GM18519 (cell line): ENCODE measurements around the gene MCTP2.

Source experiments
- ATAC-seq: cut with Tn5 transposase; IDR thresholded peaks from one replicate; pipeline ENCODE4 v1.9.1; 2021; ENCODE audit warnings: mild to moderate bottlenecking, moderate library complexity; ENCODE audit not compliant: unreplicated experiment, low FRiP score

The MCTP2 gene

DNA sequence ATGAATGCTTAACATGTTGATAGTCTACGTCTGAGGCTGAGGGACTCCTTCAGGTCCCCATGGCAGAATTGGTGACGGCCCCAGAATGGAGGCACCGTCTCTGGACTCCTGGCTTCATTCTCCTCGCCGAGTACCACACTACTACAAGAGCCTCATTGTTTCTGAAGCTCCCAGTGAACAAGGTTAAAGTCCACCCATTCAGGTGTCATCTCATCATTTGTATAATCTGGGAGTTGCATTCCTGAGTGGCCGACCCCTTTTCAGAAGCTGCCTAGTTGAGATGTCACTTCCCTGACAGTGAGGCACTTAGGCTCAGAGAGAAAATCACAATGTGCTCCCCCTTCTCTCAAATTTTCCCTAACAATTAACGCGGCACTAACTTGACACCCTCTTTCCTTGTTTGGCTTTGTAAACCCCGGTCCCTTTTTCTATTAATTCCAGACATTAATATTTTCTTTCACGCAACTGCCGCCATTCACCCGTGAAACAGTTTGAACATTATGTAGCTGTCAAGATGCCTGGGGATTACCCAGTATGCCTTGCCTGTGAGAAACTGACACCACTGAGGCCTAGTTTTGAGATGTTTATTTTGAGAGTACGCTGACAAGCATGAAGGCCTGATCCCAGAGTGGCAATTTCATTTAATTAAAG lies 105.6 kb downstream of the MCTP2 start:
- ATAC-seq: no peak

DNA sequence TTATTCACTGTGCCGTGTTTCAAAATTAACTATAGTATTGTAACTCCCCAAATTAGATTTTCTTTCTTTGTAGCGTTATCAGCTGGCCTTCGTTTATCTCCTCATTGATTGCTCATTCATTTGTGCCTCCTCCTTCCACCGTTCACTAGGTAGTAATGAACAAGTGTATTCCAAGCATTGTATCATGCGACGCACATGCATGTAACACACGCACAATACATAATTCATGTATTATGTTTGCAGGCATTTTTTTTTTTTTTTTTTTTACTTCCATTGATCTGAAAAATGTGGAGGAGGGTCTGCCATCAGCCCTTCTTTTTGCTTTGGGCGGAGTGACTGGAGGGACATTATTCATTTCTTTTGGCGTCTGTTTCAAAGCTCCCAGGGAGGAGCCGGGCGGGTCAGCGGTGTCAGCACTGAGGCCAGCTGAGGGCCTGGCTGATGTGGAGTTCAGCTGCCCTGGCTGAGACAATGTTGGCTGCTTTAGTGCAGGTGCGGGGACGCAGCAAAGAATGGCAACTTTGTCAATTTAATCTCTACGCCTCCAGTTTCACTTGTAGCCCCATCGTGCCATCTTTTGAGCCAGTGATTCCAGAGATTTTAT lies 107.0 kb downstream of the MCTP2 start:
- no peak for ATAC-seq

DNA sequence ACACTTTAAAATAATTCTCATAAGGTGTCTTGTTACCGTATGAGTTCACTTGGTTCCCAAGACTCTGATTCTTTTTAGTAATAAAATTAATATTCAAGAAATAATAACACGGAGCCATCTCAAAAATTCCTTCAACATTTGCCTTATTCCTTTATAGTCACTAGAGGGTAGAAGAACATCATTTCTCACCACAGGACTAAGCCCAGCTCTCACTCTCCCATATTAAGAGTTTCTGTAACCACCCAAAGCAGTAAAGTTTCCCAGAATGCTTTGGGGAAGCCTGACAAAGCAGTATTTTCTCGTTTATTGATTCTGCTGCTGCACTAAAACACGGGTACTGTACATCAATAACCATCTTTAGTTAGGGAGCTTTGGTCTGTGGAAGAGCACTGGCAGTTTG lies 114.9 kb downstream of the MCTP2 start:
- ATAC-seq: no peak

DNA sequence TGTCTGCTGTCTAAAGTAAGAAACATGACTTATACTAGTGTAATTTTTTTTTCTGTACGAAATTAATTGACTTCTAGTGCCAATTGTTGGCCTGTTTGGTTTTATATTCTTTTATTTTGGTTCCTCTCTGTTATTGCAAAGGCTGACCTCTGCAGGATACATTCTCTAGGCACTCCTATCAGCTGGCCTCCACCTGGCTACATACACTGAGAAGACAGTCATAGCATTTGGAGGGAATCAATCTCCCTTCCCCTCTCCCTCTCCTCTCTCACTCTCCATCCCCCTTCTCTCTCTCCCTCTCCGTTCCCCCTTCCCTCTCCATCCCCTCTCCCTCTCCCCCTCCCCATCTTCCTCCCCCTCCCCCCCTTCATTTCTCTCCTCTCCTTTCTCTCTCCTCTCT lies 116.7 kb downstream of the MCTP2 start:
- no peak for ATAC-seq

DNA sequence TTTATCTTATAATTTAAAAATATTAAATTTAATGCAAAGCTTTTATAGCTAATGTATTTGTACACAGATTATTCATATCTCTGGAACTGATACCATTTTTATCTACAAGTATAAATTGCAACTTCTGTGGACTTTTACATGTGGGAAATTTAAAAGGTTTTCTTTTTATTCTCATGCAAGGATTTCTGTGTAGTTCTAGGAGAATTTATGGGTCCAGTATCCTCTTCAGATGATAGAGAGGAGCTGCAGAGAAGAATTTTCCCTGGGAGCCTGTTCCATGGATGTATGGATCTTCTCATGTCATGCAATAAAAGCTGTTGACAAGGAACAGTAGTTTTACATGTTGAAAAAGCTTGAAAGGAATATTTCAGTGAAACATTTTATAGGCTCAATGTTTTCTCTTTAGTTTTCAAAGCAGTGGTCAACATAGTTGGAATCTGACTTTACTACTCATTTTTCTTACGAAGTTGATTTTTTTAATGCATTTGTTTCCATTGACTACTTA lies 119.7 kb downstream of the MCTP2 start:
- no peak for ATAC-seq

DNA sequence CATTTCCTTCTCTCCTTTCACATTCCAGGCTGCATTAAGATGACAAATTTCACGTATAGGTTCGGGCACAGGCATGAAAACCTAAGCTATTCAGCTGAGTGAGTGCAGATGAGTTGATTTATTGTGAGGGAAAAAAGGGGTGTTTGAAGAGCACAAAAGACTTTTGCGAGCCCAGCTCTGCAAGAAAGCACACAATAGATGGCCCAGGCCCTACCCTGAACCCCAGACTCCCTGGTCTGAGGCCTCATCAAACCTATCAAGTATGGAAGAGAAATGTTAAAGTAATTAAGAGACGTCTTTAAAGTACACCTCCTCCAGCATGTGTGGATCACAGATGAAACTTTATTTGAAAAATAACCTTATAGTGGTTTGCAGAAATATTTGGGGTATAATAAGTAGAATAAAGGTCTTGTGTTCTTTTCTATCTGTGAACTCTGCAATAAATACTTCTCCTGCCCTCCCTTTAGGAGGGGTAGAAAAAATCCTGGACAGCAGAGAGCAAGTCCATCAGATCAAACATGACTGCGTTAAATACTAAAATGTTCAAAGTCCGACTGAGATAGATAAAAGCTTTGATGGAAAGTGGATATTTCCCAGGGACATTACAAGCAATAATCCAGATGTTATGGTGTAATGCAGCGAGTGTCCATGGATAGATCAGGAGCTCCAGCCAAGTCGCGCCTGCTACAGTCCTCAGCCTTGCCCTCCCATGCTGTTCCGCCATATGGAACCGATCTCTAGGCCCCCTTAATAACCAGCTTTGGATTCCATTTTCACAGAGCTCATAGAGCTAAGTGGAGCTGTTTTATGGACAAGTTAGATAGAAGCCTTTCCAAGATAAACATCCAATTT lies 121.5 kb downstream of the MCTP2 start:
- no peak for ATAC-seq

DNA sequence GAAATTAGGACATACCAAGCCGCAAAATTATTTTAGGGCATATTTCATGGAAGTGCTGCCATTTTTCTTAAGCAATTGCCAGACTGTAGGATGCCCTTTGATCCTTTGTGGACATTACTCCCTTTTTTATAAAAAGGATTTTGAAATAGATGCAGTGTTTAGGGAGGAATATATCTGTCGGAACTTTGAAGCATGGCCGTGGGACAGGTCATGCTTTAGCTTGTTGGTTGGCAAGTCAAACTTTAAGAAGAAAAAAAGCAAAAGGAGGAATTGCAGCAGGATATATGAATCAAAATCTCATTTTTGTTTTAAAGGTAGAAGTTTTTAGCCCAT lies 122.1 kb downstream of the MCTP2 start:
- no peak for ATAC-seq

DNA sequence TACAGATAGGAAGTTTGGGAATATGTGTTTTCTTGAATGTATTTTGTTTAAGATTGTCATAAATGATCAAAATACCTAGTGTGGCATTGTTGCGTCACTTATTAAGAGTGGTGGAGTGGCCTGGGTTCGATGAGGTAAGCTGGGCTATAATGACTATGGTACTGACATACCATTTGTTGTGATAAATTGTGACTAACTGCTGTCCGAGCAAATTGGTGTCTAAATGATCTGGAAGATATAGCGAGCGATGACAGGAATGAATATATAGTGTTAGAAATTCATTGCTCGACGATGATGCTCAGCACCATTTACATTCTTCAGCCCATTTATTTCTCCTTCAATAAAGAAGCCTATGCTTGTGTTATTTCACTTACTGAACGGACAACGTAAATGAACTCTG lies 123.3 kb downstream of the MCTP2 start:
- no peak for ATAC-seq

DNA sequence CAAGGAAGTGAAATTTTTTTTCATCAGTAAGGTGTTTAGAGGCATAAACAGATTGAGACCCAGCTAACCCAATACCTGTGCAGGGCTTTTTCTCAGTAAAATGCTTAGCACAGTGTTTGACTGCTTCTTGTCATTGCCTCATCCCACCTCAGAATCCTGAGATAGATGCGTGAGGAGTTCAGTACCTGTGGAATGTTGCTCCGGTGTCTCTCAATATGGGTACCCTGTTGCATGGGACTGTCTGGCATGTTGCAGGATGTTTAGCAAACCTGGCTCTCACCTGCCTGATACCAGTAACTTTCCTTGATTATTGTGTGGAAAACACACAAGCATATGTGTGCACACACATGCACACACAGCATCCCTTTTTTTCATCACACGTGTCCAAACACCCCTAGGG lies 128.4 kb downstream of the MCTP2 start:
- no peak for ATAC-seq

DNA sequence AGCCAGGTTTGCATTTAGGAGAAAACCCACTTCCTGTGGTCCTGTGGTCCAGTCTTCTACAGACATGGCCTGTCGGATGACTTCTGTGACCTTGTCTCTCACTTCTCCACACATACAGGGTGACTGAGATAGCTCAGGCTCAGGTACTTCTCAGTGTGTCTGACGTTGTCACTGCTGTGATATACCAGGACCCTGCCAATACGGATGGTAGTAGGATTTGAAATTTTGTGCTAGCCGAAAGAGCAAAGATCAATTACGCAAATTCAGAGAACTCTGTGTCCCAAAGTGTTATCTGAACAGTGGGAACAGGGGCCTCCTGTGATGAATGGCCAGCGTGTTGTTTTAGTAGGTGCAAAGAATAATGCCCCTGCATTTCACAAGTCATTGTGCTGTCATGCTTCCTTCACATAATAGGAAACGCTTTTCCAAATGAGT lies 128.9 kb downstream of the MCTP2 start:
- no peak for ATAC-seq

DNA sequence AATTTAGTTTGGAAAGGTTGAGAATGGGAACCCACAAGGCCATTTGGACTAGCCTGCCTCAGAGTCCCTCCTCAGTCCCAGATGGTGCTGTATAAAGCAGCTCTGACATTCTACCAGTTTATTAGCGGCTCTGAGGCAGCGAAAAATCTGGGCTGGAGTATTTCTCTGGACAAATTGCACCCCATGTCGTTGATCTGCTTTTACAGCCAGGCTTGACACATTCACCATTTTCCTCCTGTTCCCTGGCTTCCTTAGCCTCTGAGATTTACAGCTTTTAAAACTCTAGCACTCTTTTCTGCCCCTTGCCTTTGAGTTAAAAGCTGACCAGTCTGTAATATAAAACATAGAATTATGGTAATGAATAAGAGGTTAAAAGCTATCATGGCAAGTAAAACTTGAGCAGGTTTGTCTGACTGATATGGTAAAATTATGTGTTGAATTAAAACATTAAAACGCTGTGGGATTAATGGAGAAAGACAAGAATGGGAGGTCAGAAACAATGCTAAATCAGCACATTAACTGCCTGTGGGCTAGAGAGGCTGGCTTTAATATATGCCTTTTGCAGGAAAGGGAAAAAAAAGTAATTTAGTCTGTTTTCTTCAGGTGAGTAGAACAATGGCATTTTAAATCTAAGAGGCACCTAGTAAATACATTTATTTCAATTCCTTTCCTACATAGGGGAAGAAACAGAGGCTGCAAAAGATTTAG lies 131.2 kb downstream of the MCTP2 start:
- ATAC-seq: no peak

DNA sequence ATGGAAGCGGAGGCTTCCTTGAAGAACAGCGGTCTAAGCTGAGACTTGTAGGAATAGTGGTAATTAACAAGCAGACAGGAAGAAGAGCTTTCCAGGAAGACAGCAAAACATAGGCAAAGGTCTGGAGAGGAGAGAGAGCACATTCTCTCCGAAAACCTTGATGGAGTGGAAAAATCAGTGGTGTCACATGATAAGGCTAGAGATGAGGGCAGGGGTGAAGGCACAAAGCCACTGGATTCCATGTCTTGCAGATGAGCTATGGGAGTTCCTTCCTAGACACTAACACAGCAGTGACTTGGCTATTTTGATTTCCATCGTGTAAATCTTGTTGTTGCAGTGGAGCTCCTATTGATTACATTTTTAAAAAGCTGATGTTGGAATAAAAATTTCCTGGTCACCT lies 132.0 kb downstream of the MCTP2 start:
- no peak for ATAC-seq

DNA sequence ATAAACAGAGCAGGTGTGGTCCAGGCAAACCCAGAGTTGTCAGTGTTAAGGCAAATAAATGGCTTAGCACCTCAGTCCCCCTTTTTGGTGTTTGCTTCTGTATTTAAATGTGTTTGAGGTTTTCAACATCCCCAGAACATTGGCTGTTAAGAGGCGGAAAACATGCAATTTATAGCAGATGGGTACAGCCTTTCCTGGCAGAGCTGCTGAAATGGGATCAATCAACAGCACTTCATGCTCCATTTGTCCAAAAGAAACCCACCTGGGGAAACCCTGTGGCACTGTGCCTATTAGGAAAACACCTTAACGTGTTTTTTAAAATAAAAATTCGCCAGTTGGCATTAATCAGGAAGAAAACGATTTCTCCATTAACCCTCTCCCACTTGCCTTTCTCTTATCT lies 135.4 kb downstream of the MCTP2 start:
- no peak for ATAC-seq

DNA sequence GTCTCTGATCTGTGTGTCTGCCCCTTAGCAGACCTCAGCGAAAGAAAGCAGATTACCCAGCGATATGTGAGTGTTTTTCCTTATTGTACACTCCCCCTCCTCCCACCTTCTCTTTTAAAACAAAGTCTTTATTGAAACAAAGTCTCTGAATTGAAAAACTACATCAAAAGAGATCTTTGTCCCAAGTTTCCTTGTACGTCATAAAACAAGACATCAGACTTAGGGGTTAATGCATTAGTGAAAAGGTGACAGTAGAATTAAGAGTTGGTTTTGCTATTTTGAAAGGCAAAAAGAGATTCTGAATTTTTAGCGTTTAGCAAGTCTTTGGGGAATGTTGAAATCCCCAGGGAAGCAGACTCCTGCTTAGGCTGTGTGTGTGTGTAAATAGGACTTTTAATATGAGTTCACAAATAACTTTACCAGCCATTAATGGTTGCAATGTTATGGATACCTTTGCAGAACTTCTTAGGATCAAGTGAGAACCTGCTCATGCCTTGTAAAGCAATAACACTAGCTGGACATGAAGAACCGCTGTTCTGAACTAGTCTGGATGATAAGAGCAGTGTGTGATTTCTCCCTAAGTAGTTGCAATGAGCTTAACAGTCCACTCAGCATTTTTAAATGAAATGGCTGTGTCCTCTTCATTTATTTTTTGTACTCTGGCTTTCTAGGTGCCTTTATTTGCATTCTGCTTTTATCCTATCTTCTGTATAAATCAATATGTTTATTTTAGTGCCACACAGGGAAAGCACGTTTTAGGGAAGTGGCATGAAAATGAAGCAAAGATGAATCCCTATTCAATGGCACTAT lies 136.6 kb downstream of the MCTP2 start:
- ATAC-seq: no peak

DNA sequence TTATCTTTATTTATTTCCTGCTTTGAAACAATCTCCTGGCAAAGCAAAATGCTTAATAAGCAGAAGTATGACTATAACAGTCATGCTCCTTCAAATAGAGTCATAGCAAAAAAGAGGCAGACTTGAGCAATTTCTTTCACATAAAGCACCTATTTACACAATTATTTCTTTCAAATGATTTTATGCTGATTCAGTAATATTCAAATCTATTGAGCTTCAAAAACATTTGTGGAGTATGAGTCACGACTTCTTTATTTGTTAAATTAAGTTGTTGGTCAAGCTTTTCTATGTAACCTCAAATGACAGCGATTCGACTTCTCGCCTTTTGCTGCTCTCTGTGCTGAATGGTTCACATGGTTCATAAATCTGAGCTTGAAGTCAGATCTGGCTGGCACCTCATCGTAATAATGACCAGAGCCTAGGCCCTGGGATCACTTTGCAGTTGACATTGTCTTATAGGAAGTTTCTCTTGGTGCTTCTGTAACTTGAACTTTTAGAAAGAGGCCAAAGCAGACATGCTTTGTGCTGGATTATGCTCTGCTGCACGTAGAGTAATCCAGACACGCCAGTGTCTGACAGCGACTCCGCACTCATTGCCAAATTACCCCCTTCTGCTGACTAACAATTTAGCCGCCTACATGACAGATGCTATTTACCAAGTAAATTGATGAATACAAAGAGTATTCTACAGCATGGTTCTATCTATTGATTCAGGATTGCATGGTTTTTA lies 139.0 kb downstream of the MCTP2 start:
- no peak for ATAC-seq

DNA sequence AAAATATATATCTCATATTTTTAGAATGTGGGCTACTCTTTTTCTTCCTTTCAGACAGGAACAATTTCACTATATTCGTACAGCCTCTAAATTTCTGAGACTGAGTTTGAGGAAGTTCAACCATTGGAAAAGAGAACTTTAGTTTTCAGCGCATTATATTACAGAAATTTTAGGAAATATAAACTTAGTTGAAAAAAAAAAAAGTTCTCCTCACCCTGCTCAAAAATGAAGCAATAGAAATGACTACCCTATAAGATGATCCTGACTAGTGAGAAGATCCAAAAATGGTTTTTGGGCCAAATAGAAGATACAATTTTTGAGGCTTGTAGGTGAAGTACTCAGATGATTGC lies 139.6 kb downstream of the MCTP2 start:
- ATAC-seq: no peak

DNA sequence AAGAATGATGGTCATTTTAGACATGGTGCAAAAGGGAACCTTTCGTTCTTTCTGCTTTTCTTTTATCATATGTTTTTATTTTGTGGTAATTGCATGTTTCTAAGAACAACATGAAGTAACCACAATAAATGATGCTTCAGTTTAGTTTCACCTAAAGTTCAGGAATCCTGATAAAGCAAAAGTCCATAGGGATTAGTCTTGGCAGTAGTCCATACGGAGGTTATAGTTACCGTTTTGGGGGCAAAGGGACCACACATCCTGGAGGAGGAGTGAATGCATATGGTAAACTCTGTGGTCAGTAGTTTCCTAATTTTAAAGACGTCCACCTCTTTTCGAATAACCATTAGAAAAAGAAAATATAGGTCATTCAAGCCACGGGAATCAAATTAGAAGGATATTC lies 141.5 kb downstream of the MCTP2 start:
- no peak for ATAC-seq

DNA sequence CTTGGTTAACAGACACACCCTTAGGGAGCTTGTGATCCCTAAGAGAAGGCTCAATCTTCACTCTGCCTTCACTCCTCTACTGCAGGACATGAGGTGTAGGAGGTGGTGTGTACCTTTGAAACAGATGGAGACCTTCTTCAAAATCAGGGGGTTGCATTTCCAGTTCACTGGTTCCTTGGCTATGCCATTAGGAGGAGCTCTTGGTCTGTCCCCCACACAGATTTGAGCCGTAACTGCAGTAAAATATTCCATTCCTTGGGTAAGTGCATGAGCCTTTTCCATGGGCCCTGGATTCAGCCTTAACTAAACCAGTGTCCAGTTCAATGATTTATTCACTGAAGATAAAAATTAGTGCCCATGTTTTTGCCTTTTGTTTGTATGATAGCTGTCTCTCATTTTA lies 144.6 kb downstream of the MCTP2 start:
- ATAC-seq: no peak

DNA sequence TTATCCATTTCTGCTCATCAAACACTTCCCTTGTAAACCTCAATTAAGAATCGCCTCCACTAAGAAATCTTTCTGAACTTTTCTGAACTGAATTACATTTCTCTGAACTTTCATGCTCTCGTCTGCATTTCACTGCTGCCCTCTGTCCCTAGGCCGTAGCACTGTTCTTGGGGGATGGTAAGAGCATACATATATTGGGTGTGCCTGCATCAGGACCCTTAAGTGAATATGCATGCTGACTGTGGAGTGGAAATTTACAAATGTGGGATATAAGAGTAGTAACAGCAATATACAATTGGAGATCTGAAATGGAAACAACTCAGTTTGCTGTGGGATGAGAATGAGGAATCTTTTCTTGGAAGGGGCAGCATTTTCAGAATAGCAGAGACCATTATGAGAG lies 148.6 kb downstream of the MCTP2 start:
- no peak for ATAC-seq

DNA sequence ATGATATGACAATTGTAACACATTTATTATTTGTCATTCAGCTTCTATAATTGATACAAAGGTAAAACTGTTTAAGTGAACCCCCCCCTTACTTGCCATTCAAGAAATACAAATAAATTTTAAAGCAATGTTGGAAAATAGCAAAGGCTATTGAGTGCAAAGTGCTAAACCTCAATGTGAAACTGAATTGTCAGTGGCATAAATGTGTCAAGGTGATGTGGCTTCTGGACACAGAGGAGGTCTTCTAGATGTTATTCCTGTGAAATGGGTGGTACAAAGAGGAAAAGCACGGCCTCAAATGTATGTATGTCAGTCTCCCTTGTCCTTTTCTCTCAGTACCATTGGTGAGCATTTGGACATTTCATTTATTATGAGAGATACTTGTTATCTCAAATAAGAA lies 149.4 kb downstream of the MCTP2 start:
- ATAC-seq: no peak
